HepG2 (cell line): ENCODE results near the gene AGPAT2. TPM values are rescaled to one million over a fixed set of nuclear protein-coding genes. Genes with fewer than 3 reads are reported as not detected.
A peak's percentile ranks its signal among the peaks of the same experiment; 100 is the strongest.

ENCODE experiments used
- ATF1 ChIP-seq: IDR thresholded peaks from 2 replicates; pipeline ENCODE4 v1.6.1; 2016; ENCODE audit warnings: mild to moderate bottlenecking, control low read depth
- DMAP1 ChIP-seq: IDR thresholded peaks from 2 replicates; pipeline ENCODE4 v1.6.1; 2016
- ELF3 ChIP-seq: IDR thresholded peaks from 2 replicates; pipeline ENCODE4 v1.6.1; 2016; ENCODE audit warnings: missing genetic modification reagents, missing compliant biosample characterization
- GATAD1 ChIP-seq: IDR thresholded peaks from 2 replicates; pipeline ENCODE4 v1.6.1; 2016; ENCODE audit warnings: missing genetic modification reagents, missing compliant biosample characterization
- KDM3A ChIP-seq: IDR thresholded peaks from 2 replicates; pipeline ENCODE4 v1.6.1; 2018; ENCODE audit warnings: low read depth, missing compliant biosample characterization
- NCOR1 ChIP-seq: fragments of 200-600 bp; sonication (generic); IDR thresholded peaks from 2 replicates; pipeline ENCODE4 v1.7.0; 2017; ENCODE audit warnings: antibody characterized with exemption, low read length, borderline replicate concordance
- TAF15 ChIP-seq: fragments of 200-400 bp; formaldehyde crosslinking; IDR thresholded peaks from one replicate; pipeline ENCODE4 v1.6.1; 2018; ENCODE audit warnings: mild to moderate bottlenecking, low read depth, low read length; ENCODE audit not compliant: poor library complexity, severe bottlenecking
- ZNF460 ChIP-seq: sonication (generic); formaldehyde crosslinking; IDR thresholded peaks from 2 replicates; pipeline ENCODE4 v1.5.1; 2020; ENCODE audit warnings: missing genetic modification reagents, mild to moderate bottlenecking, borderline replicate concordance
- ZNF501 ChIP-seq: sonication (generic); formaldehyde crosslinking; IDR thresholded peaks from 2 replicates; pipeline ENCODE4 v1.5.1; 2020; ENCODE audit warnings: mild to moderate bottlenecking, moderate library complexity, missing genetic modification reagents
- ZNF703 ChIP-seq: sonication (generic); formaldehyde crosslinking; IDR thresholded peaks from 2 replicates; pipeline ENCODE4 v1.5.1; 2020; ENCODE audit warnings: missing genetic modification reagents, mild to moderate bottlenecking, moderate library complexity, borderline replicate concordance
- polyA plus RNA-seq, 8 experiments: library from polyadenylated mRNA; depleted of rRNA in 3 of 8; stranded (reverse) in 7 of 8; unstranded in 1 of 8; fragments of >200 nt; fragmentation: Illumina TruSeq in 4 of 8; extraction: Trizol in 4 of 8; gene quantifications; 2 replicates each; pipeline versions ENCODE4 v1.2.1 to v1.2.3, GENCODE V29; 2011 to 2016; ENCODE audit warnings: low read depth in 4 of 8, missing spikeins in 1 of 8, mixed read lengths in 1 of 8; ENCODE audit not compliant: insufficient read depth in 1 of 8
- total RNA-seq, 5 experiments: library from RNA; depleted of rRNA; stranded (reverse); fragments of >200 nt; fragmentation: Illumina TruSeq; extraction: Trizol; gene quantifications; 2 replicates each; pipeline ENCODE4 v1.2.3, GENCODE V29; 2016; ENCODE audit warnings: low read depth in 1 of 5
- TF ChIP-seq, protein P1 (sequence below): sonication (generic); formaldehyde crosslinking; IDR thresholded peaks from 2 replicates; pipeline ENCODE4 v1.4.0; 2020; ENCODE audit warnings: missing genetic modification reagents
- TF ChIP-seq, protein P2 (sequence below): sonication (generic); formaldehyde crosslinking; IDR thresholded peaks from 2 replicates; pipeline ENCODE4 v1.4.0; 2020; ENCODE audit warnings: missing genetic modification reagents, borderline replicate concordance
- TF ChIP-seq, protein P3 (sequence below): sonication (generic); formaldehyde crosslinking; IDR thresholded peaks from 2 replicates; pipeline ENCODE4 v1.4.0; 2020; ENCODE audit warnings: missing genetic modification reagents, mild to moderate bottlenecking, borderline replicate concordance
- TF ChIP-seq, protein P4 (sequence below): sonication (generic); formaldehyde crosslinking; conservative IDR thresholded peaks from 2 replicates; pipeline ENCODE4 v1.4.0; 2020; ENCODE audit warnings: missing genetic modification reagents
- TF ChIP-seq, protein P5 (sequence below): sonication (generic); formaldehyde crosslinking; IDR thresholded peaks from 2 replicates; pipeline ENCODE4 v1.5.1; 2020; ENCODE audit warnings: missing genetic modification reagents, mild to moderate bottlenecking, borderline replicate concordance

The AGPAT2 gene
- total and polyA plus RNA-seq, 2 of the 13 experiments (the other 11 are each of a cell fraction or from before 2014, with no cell fraction given), result 3.9 to 25.8 TPM

DNA sequence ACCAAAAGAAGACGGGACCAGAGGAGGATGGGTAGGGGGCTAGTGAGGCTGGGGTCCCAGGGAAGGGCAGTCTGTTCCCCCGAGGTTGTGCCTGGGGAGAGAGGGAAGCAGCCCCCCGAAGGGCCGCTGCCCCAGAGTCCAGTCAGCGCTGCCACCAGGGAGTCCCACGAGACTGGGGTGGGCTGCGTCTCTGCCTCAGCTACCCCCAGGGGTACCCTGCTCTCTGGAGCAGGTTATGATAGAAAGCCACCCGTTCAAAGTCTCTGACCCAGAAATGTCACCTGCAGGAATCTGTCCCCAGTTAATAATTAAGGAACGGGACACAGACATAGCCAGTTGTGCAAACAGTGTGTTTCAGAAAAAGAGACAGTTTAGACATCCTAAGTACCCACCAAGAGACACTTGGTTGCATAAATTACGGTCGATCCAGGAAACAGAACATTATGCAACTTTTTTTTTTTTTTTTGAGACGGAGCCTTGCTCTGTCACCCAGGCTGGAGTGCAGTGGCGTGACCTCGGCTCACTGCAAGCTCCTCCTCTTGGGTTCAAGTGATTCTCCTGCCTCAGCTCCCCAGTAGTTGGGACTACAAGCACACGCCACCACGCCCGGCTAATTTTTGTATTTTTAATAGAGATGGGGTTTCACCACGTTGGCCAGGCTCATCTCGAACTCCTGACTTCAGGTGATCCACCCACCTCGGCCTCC, 10.7 kb upstream of the AGPAT2 start (continued):
- TF ChIP-seq, protein P1, sequence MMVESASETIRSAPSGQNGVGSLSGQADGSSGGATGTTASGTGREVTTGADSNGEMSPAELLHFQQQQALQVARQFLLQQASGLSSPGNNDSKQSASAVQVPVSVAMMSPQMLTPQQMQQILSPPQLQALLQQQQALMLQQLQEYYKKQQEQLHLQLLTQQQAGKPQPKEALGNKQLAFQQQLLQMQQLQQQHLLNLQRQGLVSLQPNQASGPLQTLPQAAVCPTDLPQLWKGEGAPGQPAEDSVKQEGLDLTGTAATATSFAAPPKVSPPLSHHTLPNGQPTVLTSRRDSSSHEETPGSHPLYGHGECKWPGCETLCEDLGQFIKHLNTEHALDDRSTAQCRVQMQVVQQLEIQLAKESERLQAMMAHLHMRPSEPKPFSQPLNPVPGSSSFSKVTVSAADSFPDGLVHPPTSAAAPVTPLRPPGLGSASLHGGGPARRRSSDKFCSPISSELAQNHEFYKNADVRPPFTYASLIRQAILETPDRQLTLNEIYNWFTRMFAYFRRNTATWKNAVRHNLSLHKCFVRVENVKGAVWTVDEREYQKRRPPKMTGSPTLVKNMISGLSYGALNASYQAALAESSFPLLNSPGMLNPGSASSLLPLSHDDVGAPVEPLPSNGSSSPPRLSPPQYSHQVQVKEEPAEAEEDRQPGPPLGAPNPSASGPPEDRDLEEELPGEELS, result peak; percentile 75
- no peak; the same call in 1 of the 2 replicates for TF ChIP-seq GATAD1
- TF ChIP-seq, protein P2, sequence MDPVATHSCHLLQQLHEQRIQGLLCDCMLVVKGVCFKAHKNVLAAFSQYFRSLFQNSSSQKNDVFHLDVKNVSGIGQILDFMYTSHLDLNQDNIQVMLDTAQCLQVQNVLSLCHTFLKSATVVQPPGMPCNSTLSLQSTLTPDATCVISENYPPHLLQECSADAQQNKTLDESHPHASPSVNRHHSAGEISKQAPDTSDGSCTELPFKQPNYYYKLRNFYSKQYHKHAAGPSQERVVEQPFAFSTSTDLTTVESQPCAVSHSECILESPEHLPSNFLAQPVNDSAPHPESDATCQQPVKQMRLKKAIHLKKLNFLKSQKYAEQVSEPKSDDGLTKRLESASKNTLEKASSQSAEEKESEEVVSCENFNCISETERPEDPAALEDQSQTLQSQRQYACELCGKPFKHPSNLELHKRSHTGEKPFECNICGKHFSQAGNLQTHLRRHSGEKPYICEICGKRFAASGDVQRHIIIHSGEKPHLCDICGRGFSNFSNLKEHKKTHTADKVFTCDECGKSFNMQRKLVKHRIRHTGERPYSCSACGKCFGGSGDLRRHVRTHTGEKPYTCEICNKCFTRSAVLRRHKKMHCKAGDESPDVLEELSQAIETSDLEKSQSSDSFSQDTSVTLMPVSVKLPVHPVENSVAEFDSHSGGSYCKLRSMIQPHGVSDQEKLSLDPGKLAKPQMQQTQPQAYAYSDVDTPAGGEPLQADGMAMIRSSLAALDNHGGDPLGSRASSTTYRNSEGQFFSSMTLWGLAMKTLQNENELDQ (CRISPR knock-in tag), result no peak
- peak; percentile 43; the same call in 1 of the 2 replicates for TF ChIP-seq ATF1 (CRISPR knock-in tag)
- TF ChIP-seq DMAP1, result no peak
- peak; percentile 63; the same call in 1 of the 2 replicates for TF ChIP-seq ELF3 (CRISPR knock-in tag)
- TF ChIP-seq NCOR1, result peak; percentile 59; the same call in 1 of the 2 replicates
- TF ChIP-seq, protein P3, sequence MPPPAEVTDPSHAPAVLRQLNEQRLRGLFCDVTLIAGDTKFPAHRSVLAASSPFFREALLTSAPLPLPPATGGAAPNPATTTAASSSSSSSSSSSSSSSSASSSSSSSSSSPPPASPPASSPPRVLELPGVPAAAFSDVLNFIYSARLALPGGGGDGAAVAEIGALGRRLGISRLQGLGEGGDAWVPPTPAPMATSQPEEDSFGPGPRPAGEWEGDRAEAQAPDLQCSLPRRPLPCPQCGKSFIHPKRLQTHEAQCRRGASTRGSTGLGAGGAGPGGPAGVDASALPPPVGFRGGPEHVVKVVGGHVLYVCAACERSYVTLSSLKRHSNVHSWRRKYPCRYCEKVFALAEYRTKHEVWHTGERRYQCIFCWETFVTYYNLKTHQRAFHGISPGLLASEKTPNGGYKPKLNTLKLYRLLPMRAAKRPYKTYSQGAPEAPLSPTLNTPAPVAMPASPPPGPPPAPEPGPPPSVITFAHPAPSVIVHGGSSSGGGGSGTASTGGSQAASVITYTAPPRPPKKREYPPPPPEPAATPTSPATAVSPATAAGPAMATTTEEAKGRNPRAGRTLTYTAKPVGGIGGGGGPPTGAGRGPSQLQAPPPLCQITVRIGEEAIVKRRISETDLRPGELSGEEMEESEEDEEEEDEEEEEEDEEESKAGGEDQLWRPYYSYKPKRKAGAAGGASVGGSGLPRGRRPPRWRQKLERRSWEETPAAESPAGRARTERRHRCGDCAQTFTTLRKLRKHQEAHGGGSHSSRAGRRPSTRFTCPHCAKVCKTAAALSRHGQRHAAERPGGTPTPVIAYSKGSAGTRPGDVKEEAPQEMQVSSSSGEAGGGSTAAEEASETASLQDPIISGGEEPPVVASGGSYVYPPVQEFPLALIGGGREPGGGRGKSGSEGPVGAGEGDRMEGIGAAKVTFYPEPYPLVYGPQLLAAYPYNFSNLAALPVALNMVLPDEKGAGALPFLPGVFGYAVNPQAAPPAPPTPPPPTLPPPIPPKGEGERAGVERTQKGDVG (CRISPR knock-in tag), result no peak
- TF ChIP-seq ZNF460 (CRISPR knock-in tag), result peak; percentile 53; the same call in 1 of the 2 replicates
- TF ChIP-seq KDM3A (CRISPR knock-in tag), result no peak
- 0 out of 2 replicates have a peak, but pooled peaks have one; percentile 39 for TF ChIP-seq ZNF703 (CRISPR knock-in tag)
- TF ChIP-seq, protein P4, sequence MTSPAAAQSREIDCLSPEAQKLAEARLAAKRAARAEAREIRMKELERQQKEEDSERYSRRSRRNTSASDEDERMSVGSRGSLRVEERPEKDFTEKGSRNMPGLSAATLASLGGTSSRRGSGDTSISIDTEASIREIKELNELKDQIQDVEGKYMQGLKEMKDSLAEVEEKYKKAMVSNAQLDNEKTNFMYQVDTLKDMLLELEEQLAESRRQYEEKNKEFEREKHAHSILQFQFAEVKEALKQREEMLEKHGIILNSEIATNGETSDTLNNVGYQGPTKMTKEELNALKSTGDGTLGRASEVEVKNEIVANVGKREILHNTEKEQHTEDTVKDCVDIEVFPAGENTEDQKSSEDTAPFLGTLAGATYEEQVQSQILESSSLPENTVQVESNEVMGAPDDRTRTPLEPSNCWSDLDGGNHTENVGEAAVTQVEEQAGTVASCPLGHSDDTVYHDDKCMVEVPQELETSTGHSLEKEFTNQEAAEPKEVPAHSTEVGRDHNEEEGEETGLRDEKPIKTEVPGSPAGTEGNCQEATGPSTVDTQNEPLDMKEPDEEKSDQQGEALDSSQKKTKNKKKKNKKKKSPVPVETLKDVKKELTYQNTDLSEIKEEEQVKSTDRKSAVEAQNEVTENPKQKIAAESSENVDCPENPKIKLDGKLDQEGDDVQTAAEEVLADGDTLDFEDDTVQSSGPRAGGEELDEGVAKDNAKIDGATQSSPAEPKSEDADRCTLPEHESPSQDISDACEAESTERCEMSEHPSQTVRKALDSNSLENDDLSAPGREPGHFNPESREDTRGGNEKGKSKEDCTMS (CRISPR knock-in tag), result no peak
- peak; percentile 18; the same call in 1 of the 2 replicates for TF ChIP-seq ZNF501 (CRISPR knock-in tag)
- TF ChIP-seq, protein P5, sequence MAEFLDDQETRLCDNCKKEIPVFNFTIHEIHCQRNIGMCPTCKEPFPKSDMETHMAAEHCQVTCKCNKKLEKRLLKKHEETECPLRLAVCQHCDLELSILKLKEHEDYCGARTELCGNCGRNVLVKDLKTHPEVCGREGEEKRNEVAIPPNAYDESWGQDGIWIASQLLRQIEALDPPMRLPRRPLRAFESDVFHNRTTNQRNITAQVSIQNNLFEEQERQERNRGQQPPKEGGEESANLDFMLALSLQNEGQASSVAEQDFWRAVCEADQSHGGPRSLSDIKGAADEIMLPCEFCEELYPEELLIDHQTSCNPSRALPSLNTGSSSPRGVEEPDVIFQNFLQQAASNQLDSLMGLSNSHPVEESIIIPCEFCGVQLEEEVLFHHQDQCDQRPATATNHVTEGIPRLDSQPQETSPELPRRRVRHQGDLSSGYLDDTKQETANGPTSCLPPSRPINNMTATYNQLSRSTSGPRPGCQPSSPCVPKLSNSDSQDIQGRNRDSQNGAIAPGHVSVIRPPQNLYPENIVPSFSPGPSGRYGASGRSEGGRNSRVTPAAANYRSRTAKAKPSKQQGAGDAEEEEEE (CRISPR knock-in tag), result no peak
- TF ChIP-seq TAF15, result no peak
